HG03469 (cell line): ENCODE results near the gene LINC01488.

Experiments
- ATAC-seq: cut with Tn5 transposase; IDR thresholded peaks from one replicate; pipeline ENCODE4 v1.9.1; 2021; ENCODE audit warnings: mild to moderate bottlenecking, moderate library complexity, moderate number of reproducible peaks; ENCODE audit not compliant: unreplicated experiment

Gene LINC01488

DNA sequence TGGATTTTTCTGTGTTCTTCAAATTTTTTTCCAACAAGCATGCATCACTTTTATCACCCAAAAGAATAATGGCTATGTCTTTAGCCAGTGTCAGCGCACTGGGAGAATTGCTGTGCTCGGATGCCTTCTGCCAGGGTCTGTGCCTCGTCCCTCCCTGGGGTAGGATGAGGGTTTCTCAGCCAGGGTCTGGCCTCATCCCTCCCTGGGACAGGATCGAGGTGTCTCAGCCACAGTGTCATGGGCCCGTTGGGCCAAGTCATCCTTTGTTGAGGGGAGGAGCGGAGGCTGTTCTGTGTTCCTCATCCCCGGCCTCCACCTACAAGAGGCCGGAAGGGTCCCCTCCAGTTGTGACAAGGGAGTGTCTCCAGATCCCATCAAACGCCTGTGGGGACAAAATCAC lies 22.7 kb downstream of the LINC01488 start:
- ATAC-seq, result no peak

DNA sequence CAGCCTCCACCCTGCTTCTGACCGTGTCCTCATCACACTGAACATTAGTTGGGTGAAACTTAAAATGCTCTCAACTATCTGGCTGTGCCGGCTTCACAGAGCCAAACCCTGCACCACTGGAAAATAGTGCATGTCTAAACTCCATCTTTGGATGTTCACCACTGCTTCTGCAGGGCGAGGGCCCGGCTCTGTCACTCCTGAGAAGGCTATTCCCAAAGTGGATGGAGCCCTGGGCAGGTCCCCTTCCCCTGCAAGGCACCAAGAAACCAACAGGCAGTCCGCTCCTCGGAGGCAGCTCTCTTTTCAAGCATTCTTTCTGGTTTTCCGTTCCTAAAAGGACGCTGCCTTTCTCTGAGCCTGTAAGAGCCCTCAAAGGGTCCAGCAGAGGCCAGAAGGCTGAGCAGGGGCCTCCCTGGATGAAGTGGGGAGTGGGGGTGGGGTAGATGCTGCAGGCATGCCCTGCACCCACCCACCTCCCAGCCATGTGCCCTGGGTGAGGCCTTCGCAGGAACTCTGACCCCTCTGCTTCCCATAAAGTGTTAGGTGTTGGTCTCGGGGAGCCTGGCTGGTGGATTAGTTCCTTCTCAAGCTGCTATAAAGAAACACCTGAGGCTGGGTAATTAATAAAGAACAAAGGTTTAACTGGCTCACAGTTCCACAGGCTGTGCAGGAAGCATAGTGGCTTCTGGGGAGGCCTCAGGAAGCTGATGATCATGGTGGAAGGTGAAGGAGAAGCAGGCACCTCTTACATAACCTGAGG lies 23.3 kb downstream of the LINC01488 start:
- ATAC-seq, result no peak

DNA sequence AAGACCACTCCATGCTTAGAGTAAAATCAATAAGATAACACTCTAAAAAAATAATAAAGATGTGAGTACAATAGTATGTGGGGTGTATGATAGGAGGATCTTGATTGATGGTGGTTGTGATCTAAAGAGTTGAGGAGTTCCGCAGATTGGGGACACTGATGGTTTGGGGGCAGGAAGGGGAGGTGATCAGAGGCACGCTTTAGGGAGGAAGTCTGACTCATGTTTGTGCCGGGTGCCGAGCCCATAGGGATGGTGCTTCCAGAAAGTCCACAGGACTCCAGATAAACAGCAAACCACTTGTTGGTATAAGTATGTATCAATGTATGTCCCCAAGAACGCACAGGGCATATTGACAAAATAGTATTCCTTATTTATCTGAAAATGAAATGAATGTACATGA lies 27.5 kb downstream of the LINC01488 start:
- ATAC-seq, result no peak

DNA sequence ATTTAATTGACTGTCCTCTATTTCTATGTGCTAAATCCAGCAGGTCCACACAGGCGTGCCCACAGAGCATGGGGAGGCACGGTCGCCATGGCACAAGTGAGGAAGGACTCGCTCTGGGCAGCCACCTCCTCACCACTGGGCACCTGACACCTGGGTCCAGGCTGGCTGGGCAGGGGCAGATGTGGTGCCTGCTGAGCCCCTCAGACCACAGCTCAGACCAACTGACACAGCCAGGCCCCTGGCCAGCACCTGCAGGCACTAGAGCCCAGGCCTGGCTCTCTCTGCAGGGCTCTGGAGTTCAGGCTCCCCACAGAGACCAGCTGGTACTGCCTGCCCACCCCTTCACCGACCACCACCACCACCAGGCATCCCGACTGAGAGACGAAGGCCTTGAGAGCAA lies 27.9 kb downstream of the LINC01488 start:
- no peak for ATAC-seq

- ATAC-seq, result no peak
Measured at GRCh38 chr11:69509846-69510390, 28.5 kb downstream of the LINC01488 start.

DNA sequence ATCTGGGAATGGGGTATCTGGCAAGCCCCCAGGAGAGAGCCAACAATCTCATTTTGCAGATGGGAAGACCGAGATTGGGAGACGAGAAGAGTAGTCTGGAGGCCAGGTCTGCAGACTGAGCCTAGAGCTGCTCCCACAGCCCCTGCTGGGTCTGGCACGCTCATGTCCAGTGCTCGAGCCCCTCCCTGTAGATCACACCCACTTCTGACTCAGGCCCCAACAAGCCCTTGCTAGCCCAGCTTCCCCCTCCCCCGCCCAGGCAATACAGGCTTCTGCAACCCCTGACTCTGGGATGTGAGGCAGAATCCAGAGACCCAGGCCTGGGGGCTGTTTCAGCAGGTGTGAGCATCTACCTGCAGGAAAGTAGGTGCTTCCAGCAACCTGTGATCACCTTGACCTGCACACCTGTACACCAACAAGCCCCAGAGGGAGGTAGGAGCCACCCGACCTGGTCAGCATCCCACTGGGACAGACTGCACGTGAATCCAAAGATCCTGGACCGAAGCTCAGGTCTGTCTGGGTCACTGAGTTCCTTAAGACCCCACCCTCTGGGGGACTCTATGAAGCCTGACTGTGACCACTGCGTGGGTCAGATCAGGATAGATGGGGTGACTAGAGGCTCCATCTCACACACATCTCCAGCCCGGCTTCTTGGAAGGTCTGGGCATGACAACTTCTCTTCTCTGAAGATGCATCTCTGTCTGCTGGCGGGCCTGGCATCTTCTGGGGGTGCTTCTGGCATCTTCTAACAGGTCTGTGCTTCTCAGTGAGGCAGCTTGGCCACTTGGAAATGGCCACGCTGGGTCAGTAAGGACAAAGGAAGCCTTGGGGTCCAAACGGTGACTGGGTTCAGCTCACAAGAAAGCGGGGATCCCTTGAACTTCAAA lies 29.3 kb downstream of the LINC01488 start:
- ATAC-seq, result no peak

- no peak for ATAC-seq
Measured at GRCh38 chr11:69511358-69512055, 30.0 kb downstream of the LINC01488 start.

DNA sequence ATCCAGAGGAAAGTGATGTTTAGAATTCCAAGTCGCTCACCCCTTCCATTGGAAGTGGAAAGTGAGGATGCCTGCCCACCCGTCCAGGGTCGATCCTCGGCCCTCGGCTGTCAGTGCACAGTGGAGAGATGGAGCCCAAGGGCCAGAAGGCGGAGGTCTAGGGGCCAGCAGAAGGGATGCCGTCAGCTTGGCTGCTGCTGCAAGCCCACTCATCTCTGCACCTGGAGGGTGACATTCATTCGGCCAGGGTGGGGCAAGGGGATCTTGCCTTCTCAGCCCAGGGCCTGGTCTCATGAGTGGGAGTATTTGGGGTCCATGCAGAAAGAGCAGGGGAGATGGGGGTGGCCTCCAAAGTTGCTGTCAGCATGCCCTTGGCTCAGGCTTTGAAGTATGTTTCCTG lies 30.7 kb downstream of the LINC01488 start:
- ATAC-seq, result no peak

GRCh38 chr11:69512790-69513189 lies 31.3 kb downstream of the LINC01488 start:
- no peak for ATAC-seq

DNA sequence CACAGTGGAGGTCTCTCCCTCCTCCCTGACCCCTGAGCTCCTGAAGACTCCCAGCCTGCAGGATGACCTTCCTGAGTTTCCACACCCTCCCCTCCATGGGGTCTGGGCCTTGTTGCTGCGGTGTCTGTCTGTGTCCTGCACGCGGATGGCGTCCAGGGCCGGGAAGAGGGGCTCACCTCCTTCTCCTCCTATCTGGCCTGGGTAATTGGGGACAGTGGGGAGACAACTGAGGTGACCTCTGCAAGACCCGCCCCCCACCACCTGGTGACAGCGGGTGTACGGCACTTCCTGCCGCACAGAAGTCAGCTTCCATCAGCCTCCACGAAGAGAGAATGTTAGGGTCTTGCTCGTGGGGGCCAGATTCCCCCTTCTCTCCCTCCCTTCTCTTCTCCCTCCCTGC lies 31.7 kb downstream of the LINC01488 start:
- no peak for ATAC-seq

- ATAC-seq, result no peak
Measured at GRCh38 chr11:69513663-69514224, 32.3 kb downstream of the LINC01488 start.

- ATAC-seq, result no peak
Measured at GRCh38 chr11:69514771-69515170, 33.3 kb downstream of the LINC01488 start.

- no peak for ATAC-seq
Measured at GRCh38 chr11:69515271-69516245, 34.1 kb downstream of the LINC01488 start.

DNA sequence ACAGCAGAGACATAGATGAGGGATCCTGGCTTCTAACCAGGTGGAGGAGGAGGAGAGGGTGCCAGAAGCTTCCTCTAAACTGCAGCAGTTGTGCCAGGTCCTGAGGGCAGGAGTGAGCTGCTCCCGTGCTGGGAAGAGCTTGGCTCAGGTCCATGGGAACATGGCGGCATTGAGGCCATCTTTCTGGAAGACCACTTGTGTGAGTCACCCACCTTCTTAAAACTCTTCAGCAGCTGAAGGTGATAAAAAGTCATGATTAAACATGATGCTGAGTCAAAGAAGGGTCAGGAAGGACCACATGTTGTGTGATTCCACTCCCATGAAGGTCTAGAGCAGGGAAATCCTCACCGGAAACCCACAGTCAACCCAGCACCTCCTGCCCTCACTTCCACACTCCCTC lies 35.1 kb downstream of the LINC01488 start:
- ATAC-seq, result no peak

DNA sequence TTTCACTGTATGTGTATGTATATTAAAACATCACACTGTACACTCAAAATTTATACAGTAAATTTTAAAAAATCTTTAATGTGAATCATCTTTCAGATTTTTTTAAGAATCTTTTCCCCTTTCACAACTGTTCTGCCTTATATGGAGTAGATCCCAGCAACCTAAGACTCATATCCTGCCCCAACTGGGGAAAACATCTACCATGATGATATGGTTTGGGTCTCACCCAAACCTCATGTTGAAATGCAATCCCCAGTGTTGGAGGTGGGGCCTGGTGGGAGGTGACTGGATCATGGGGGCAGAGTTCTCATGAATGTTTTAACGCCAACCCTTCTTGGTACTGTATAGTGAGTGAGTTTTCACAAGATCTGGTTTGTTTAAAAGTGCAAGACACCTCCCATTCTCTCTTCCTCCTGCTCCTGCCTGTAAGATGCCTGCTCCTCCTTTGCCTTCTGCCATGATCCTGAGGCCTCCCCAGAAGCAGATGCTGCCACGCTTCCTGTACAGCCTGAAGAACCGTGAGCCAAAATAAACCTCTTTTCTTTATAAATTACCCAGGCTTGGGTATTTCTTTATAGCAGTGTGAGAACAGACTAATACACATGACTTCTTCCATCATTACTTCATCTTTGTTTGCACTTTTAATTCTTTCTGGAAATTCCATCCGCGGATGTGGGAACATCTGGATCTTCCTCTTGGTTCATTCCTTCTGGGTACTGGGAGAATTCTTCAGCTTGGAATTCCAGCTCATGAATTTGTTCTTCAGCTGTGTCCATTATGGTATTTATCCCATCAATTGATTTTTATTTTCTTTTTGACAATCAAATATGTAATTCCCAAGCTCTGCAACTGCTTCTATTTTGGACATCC lies 36.9 kb downstream of the LINC01488 start:
- ATAC-seq, result no peak

DNA sequence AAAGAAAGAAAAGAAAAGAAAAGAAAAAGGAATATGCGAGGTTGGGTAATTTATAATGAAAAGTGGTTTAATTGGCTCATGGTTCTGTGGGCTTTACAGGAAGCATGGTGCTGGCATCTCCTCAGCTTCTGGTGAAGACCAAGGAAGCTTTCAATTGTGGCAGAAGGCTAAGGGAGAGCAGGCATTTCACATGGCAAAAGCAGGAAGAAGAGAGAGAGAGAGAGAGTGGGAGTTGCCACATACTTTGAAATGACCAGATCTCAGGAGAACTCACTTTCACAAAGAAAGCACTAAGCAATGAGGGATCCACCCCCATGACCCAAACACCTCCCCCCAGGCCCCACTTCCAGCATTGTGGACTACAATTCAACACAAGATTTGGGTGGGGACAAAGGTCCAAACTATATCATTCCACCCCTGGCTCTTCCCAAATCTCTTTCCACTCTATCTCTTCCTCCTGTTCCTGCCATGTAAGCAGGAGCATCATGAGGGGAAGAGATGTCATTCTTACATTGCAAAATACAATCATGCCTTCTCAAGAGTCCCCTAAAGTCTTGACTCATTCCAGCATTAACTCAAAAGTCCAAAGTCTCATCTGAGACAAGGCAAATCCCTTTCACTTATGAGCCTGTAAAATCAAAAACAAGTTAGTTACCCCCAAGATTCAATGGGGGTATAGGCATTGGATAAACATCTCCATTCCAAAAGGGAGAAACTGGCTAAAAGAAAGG lies 38.9 kb downstream of the LINC01488 start:
- no peak for ATAC-seq

GRCh38 chr11:69521457-69521856 lies 40.0 kb downstream of the LINC01488 start:
- no peak for ATAC-seq

DNA sequence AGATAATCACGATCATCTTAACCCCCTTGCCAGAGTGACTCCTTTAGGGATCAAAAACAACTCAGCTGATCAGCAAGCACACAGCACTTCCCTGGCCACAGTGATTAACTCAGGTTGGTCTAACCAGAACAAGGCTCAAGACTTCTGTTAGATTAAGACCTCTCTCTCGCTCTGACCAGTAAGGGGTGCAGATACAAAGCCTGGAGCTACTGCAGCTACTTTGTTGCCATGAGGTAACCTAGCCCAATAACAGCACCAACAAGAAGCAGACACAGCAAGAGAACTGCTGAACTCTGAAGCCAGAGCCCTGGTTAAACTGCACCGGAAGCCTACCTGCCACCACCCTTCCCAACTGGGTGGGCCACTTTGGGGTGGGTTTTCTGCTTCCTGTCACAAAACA lies 42.0 kb downstream of the LINC01488 start:
- ATAC-seq, result no peak
